Measurements from ENCODE around the gene RHOH.
"Not testable (repeated sequence)": the region's sequence is repeated elsewhere in the genome, so short reads cannot be mapped to it uniquely, and the experiment has no call there.

Gene RHOH

GRCh38 chr4:40264497-40264896 is 67.7 kb downstream of the RHOH start:
- no peak for DNase-seq

GRCh38 chr4:40264995-40265909 is 68.4 kb downstream of the RHOH start:
- DNase-seq: peak; percentile 60 to 73

GRCh38 chr4:40265910-40266274 is 69.1 kb downstream of the RHOH start:
- no peak for DNase-seq

GRCh38 chr4:40269133-40269532 is 72.3 kb downstream of the RHOH start:
- no peak for DNase-seq

- no peak for DNase-seq
Measured at GRCh38 chr4:40270609-40271008, 73.8 kb downstream of the RHOH start.

GRCh38 chr4:40275065-40275730 is 78.4 kb downstream of the RHOH start:
- DNase-seq: no peak

GRCh38 chr4:40276546-40276945 is 79.7 kb downstream of the RHOH start:
- no peak for DNase-seq

- DNase-seq: no peak
Measured at GRCh38 chr4:40280586-40280985, 83.8 kb downstream of the RHOH start.

GRCh38 chr4:40281099-40281498 is 84.3 kb downstream of the RHOH start:
- DNase-seq: no peak

- no peak for DNase-seq
Measured at GRCh38 chr4:40281913-40282312, 85.1 kb downstream of the RHOH start.

- not testable (repeated sequence) for DNase-seq
Measured at GRCh38 chr4:40282857-40283256, 86.0 kb downstream of the RHOH start.

GRCh38 chr4:40283413-40283812 is 86.6 kb downstream of the RHOH start:
- DNase-seq: no peak

GRCh38 chr4:40283968-40284367 is 87.1 kb downstream of the RHOH start:
- DNase-seq: peak; percentile 83 to 86

GRCh38 chr4:40285692-40286091 is 88.9 kb downstream of the RHOH start:
- no peak for DNase-seq

- DNase-seq: peak in 1 of 2 donors; percentile 39
Measured at GRCh38 chr4:40288566-40288965, 91.7 kb downstream of the RHOH start.

- DNase-seq: peak; percentile 43 to 50
Measured at GRCh38 chr4:40289366-40290188, 92.7 kb downstream of the RHOH start.

- not testable (repeated sequence) for DNase-seq
Measured at GRCh38 chr4:40290611-40291186, 93.9 kb downstream of the RHOH start.

- peak in 1 of 2 donors; percentile 48 for DNase-seq
Measured at GRCh38 chr4:40292313-40292759, 95.5 kb downstream of the RHOH start.

GRCh38 chr4:40294339-40294738 is 97.5 kb downstream of the RHOH start:
- no peak for DNase-seq

- peak in 1 of 2 donors; percentile 33 for DNase-seq
Measured at GRCh38 chr4:40295030-40295429, 98.2 kb downstream of the RHOH start.

GRCh38 chr4:40295572-40295971 is 98.7 kb downstream of the RHOH start:
- no peak for DNase-seq
